OCI-LY3 (cell line): ENCODE results near the gene CCDC136.

Experiments used
- CTCF ChIP-seq: fragments of 200-600, 300-600 bp; sonication (generic); IDR thresholded peaks from 2 replicates; pipeline ENCODE4 v1.5.1; 2014; ENCODE audit warnings: antibody characterized with exemption, low read length, low read depth
- EZH2phosphoT487 ChIP-seq: fragments of 200-600 bp; shearing (Covaris generic); IDR thresholded peaks from 2 replicates; pipeline ENCODE4 v1.6.1; 2018; ENCODE audit warnings: antibody characterized with exemption, mixed run types, low read depth

- TF ChIP-seq CTCF (no peak), EZH2phosphoT487 (no peak)
These were observed 18.7 kb downstream of the CCDC136 start for GRCh38 chr7:128810473-128810872.
